ENCODE results near the gene RPIA. TPM values are rescaled to one million over a fixed set of nuclear protein-coding genes. Genes with fewer than 3 reads are reported as not detected.
"Not testable (repeated sequence)": the region's sequence is repeated elsewhere in the genome, so short reads cannot be mapped to it uniquely, and the experiment has no call there.

RPIA gene
- total RNA-seq, 1 donor from 2014 or later = 21.7 TPM

- DNase-seq (ENCODE audit: low spot score) = not testable (repeated sequence)
Observed at GRCh38 chr2:88773233-88774028, 82.0 kb downstream of the RPIA start.

- DNase-seq (ENCODE audit: low spot score) = not testable (repeated sequence)
Observed at GRCh38 chr2:88789213-88789612, 97.7 kb downstream of the RPIA start.

- not testable (repeated sequence) for DNase-seq (ENCODE audit: low spot score)
Observed at GRCh38 chr2:88795932-88796331, 104.5 kb downstream of the RPIA start.

GRCh38 chr2:88796523-88796922 is 105.0 kb downstream of the RPIA start:
- not testable (repeated sequence) for DNase-seq (ENCODE audit: low spot score)

- not testable (repeated sequence) for DNase-seq (ENCODE audit: low spot score)
Observed at GRCh38 chr2:88797164-88797563, 105.7 kb downstream of the RPIA start.

Other genes with a start within 250 kb of the RPIA start
- not detected for gene FOXI3, start 239.0 kb upstream of the RPIA start, total RNA-seq
- 30.2 TPM for gene EIF2AK3, start 64.2 kb upstream of the RPIA start, total RNA-seq

Measured in ureter (tissue), 1 donor.